Kidney (tissue), 14 donors: Measurements from ENCODE around the gene FGGY. TPM values are rescaled to one million over a fixed set of nuclear protein-coding genes. Genes with fewer than 3 reads are reported as not detected.

ENCODE experiments used
- DNase-seq, 5 donors: peaks; one replicate each; pipeline ENCODE4 v3.0.0-alpha.2; 2013 to 2020
- FAIRE-seq: peaks from 2 replicates; lab custom pipeline; 2012; peaks lifted over from hg19 to GRCh38; lab: Jason Lieb, UNC
- H3K27ac ChIP-seq, 2 donors: one replicate each; pipeline ENCODE4 v1.7.0; 2013; ENCODE audit warnings: low read depth in 2 of 2, low read length in 2 of 2, inconsistent platforms in 1 of 2
- H3K27me3 ChIP-seq: one replicate; pipeline ENCODE4 v1.7.1; 2013; ENCODE audit warnings: low read length, inconsistent platforms; ENCODE audit not compliant: control insufficient read depth, insufficient read depth
- H3K36me3 ChIP-seq, 3 donors: one replicate each; pipeline versions ENCODE4 v1.7.0 to v1.7.1; 2013; ENCODE audit warnings: low read length in 3 of 3, control low read depth in 1 of 3, inconsistent platforms in 1 of 3; ENCODE audit not compliant: insufficient read depth in 3 of 3, control insufficient read depth in 2 of 3
- H3K4me1 ChIP-seq, 3 donors: one replicate each; pipeline versions ENCODE4 v1.7.0 to v1.7.1; 2013; ENCODE audit warnings: low read length in 3 of 3, inconsistent platforms in 1 of 3, low read depth in 1 of 3; ENCODE audit not compliant: control insufficient read depth in 2 of 3, insufficient read depth in 2 of 3
- H3K4me3 ChIP-seq, 3 donors: one replicate each; pipeline versions ENCODE4 v1.7.0 to v1.8.1; 2013; ENCODE audit warnings: low read length in 3 of 3, control low read depth in 1 of 3, inconsistent platforms in 1 of 3
- H3K9ac ChIP-seq, 3 donors: one replicate each; pipeline versions ENCODE4 v1.7.0 to v1.7.1; 2013; ENCODE audit warnings: low read length in 3 of 3, control low read depth in 1 of 3, inconsistent platforms in 1 of 3
- H3K9me3 ChIP-seq, 3 donors: one replicate each; pipeline versions ENCODE4 v1.7.0 to v1.7.1; 2013; ENCODE audit warnings: low read length in 3 of 3, control low read depth in 1 of 3, inconsistent platforms in 1 of 3; ENCODE audit not compliant: control insufficient read depth in 2 of 3, insufficient read depth in 1 of 3
- CTCF ChIP-seq: IDR thresholded peaks from 3 replicates; pipeline ENCODE4 v1.5.1; 2012; ENCODE audit warnings: mild to moderate bottlenecking, moderate library complexity, borderline replicate concordance; ENCODE audit not compliant: insufficient read depth; ENCODE audit errors: extremely low read depth
- intact Hi-C: fragments of 100-400 bp; cut with DNase I; formaldehyde crosslinking; loops from one replicate; pipeline ENCODE4 v1.11.1; 2022
- polyA plus RNA-seq: library from polyadenylated mRNA; stranded (reverse); fragments of 350-450 nt; fragmentation: Illumina TruSeq; extraction: RNeasy Lipid Tissue Mini Kit (QIAGEN cat#74804); gene quantifications from one replicate; pipeline ENCODE4 v1.2.3, GENCODE V29; 2014; ENCODE audit warnings: low read depth, low replicate concordance; ENCODE audit not compliant: insufficient read depth
- total RNA-seq: library from RNA; stranded (reverse); fragmentation: NEBNext Ultra II Directional; extraction: Animal tissue kit (Norgen Biotek cat#: 25700); gene quantifications from one replicate; pipeline ENCODE4 v1.2.1, GENCODE V29; 2021
- donor health status: control.
- donor health status: control.
- donor health status: control.
- donor health status: control.
- donor health status: control.
- donor health status: DM: yes; HTN: yes; CAD: no.
- donor health status: Normal renal cell carcinoma (clear cell type).

FGGY gene
- total and polyA plus RNA-seq, 2 donors from 2014 or later, result 11.2 to 31.0 TPM

GRCh38 chr1:59276439-59276851 is 20.4 kb upstream of the FGGY start:
- DNase-seq (no peak), FAIRE-seq (no peak)
- H3K27ac ChIP-seq, result no peak overlapping the region
- no peak overlapping the region for H3K9ac ChIP-seq
- no peaks in the 10 kb centered on the region for H3K36me3 ChIP-seq
- H3K27me3 ChIP-seq, result no peaks in the 10 kb centered on the region
- no peaks in the 10 kb centered on the region for H3K4me1 ChIP-seq
- intact Hi-C loops, result no loop called here
- no peak for TF ChIP-seq CTCF
- no peaks in the 10 kb centered on the region for H3K9me3 ChIP-seq
- H3K4me3 ChIP-seq, result no peak overlapping the region

- Histone ChIP-seq H3K27ac (no peak overlapping the region), H3K9me3 (no peaks in the 10 kb centered on the region), H3K36me3 (no peaks in the 10 kb centered on the region), H3K4me1 (no peaks in the 10 kb centered on the region), H3K27me3 (no peaks in the 10 kb centered on the region), H3K4me3 (no peak overlapping the region), H3K9ac (no peak overlapping the region)
- TF ChIP-seq CTCF, result no peak
- DNase-seq (no peak), FAIRE-seq (no peak)
- intact Hi-C loops, result no loop called here
Observed at GRCh38 chr1:59278780-59279354, 18.0 kb upstream of the FGGY start.

GRCh38 chr1:59279645-59280044 is 17.2 kb upstream of the FGGY start:
- Histone ChIP-seq H3K27ac (no peak overlapping the region), H3K9ac (no peak overlapping the region), H3K4me1 (no peaks in the 10 kb centered on the region), H3K36me3 (no peaks in the 10 kb centered on the region), H3K4me3 (no peak overlapping the region), H3K9me3 (no peaks in the 10 kb centered on the region), H3K27me3 (no peaks in the 10 kb centered on the region)
- DNase-seq (no peak), FAIRE-seq (no peak)
- intact Hi-C loops, result no loop called here
- TF ChIP-seq CTCF, result no peak

GRCh38 chr1:59282951-59283350 is 13.9 kb upstream of the FGGY start:
- Histone ChIP-seq H3K27me3 (no peaks in the 10 kb centered on the region), H3K9ac (no peak overlapping the region), H3K4me1 (no peaks in the 10 kb centered on the region), H3K4me3 (no peak overlapping the region), H3K36me3 (no peaks in the 10 kb centered on the region), H3K27ac (no peak overlapping the region), H3K9me3 (no peaks in the 10 kb centered on the region)
- DNase-seq, result no peak
- intact Hi-C loops, result no loop called here
- FAIRE-seq, result no peak
- TF ChIP-seq CTCF, result no peak
